Lung microvascular endothelial cell (primary cell): ENCODE results near the gene PDZD11. TPM values are rescaled to one million over a fixed set of nuclear protein-coding genes. Genes with fewer than 3 reads are reported as not detected.
"Not testable (repeated sequence)": the region's sequence is repeated elsewhere in the genome, so short reads cannot be mapped to it uniquely, and the experiment has no call there.

Source experiments
- DNase-seq, 2 donors: peaks; one replicate each; pipeline versions ENCODE4 v3.0.0 to v3.0.0-alpha.2; 2010; ENCODE audit warnings: low read depth in 2 of 2
- total RNA-seq: library from RNA; depleted of rRNA; stranded (reverse); fragments of >200 nt; gene quantifications from 2 replicates; pipeline ENCODE4 v1.2.1, GENCODE V29; 2014

PDZD11 gene, protein sequence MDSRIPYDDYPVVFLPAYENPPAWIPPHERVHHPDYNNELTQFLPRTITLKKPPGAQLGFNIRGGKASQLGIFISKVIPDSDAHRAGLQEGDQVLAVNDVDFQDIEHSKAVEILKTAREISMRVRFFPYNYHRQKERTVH
- 28.8 and 32.1 TPM in 2 replicates for total RNA-seq

DNA sequence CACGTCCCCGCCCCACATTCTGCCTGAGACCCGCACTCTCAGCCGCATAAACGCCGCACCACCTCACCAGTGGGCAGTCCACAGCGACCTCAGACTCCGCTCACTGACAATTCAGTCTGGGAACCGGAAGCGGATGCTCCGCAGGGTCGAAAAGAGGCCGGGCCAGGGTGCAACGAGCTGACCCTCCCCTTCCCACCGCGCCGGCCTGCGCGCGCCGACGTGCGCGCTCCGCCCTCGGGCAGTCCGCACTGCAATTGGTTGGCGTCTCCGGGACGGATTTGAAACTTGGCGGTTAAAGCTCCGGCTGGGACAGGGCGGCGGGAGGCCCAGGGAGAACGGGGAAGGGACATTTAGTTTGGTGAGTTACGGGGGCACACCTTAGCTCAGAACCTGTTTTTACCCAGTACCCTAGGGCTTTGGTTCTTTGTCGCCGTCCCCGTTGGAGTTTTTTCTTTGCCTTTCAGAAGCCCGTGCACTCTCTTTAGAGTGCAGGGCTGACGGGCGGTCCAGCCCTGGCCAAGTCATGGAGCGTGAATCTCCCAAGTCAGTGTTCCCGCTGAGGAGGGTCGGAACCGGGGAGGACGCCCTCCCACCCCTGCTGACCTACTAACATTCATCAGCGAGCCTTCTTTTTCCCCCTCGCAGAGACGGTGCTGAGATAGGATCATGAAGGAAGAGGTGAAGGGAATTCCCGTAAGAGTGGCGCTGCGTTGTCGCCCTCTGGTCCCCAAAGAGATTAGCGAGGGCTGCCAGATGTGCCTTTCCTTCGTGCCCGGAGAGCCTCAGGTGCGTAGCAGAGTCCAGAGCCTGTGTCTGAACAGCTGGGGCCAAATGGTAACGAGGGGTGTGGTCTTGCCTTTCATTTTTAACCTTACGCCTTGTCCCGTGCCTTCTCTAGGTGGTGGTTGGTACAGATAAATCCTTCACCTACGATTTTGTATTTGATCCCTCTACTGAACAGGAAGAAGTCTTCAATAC, at the start of gene PDZD11, which contains the start of gene KIF4A:
Gene PDZD11, minus strand, starts transcription at position 135 of the 978 bp plus-strand sequence. CDS start 586 bp downstream, outside the sequence.
Gene KIF4A, plus strand, starts transcription at position 312 of the 978 bp plus-strand sequence. Its CDS starts 355 bp downstream, at position 667.
- peak; percentile 82 to 89 for DNase-seq

GRCh38 chrX:70338290-70338689, 48.6 kb upstream of the PDZD11 start:
- no peak for DNase-seq

DNA sequence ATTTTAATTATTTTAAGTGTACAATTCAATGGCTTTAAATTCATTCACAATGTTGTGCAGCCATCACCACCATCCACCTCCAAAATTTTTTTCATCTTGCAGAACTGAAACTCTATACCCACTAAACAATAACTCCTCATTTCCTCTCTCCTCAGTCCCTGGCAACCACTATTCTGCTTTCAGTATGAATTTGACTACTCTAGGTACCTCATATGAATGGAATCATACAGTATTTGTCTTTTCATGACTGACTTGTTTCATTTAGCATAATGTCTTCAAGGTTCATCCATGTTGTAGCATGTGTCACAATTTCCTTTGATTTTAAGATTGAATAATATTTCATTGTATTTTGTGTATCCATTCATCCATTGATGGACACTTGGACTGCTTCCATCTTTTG, 47.0 kb upstream of the PDZD11 start:
- DNase-seq: no peak

- DNase-seq: no peak
Observed at GRCh38 chrX:70332600-70332999, 42.9 kb upstream of the PDZD11 start.

- DNase-seq: no peak
Observed at GRCh38 chrX:70331161-70331560, 41.4 kb upstream of the PDZD11 start.

GRCh38 chrX:70324326-70324725, 34.6 kb upstream of the PDZD11 start:
- DNase-seq: no peak

GRCh38 chrX:70323628-70324027, 33.9 kb upstream of the PDZD11 start:
- not testable (repeated sequence) for DNase-seq

DNA sequence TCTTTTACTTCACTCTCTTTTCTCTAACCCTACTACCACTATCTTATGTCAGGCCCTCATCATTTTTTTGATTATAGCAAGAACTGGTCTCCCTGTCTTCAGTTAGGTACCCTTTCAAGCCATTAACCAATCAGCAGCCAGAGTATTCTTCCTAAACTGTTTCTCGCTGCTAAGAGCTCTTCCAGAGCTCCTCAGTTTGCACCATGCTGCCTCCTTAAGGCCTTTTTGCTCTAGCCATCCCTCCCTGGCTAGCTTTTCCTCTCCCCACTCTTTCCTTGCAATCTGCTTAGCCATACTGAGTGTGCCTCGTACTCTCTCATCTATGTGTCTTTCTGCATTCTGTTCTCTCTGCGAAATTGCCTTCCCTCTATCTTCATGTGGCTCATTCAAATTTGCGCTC, 33.1 kb upstream of the PDZD11 start:
- DNase-seq: no peak

DNA sequence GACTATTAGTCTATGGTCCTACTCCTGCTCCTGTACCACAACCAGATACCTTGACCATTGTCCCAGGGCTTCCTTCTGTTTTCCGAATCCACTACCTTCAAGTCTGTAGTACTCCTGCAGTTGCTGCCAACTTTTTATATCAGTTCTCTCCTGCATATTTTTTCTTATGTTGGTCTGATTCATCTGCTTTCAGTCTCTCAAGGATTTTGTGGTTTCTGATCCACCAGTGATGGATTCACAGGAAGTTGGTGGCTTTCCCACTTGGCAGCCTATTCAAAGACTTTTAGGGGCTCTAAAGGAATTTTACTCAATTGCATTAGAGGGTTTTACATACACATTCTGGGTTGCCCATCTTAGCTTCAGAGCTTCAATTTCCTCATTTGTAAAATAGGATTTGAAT, 23.8 kb upstream of the PDZD11 start:
- peak in 1 of 2 donors; percentile 59 for DNase-seq

- peak; percentile 68 to 85 for DNase-seq
Observed at GRCh38 chrX:70301716-70302115, 12.0 kb upstream of the PDZD11 start.

DNA sequence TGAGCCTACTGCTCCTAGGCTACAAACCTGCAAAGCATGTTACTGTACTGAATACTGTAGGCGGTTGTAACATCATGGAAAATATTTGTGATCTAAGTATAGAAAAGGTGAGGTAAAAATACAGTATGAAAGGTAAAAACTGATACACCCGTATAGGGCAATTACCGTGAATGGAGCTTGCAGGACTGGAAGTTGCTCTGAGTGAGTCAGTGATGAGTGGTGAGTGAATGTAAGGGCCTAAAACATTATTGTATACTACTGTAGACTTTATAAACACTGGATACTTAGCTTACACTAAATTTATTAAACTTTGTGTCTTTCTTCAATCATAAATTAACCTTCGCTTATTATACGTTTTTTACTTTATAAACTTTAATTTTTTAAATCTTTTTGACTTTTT, 3.9 kb upstream of the PDZD11 start:
- peak in 1 of 2 donors; percentile 18 for DNase-seq

GRCh38 chrX:70292788-70293187, 3.1 kb upstream of the PDZD11 start:
- DNase-seq: no peak

DNA sequence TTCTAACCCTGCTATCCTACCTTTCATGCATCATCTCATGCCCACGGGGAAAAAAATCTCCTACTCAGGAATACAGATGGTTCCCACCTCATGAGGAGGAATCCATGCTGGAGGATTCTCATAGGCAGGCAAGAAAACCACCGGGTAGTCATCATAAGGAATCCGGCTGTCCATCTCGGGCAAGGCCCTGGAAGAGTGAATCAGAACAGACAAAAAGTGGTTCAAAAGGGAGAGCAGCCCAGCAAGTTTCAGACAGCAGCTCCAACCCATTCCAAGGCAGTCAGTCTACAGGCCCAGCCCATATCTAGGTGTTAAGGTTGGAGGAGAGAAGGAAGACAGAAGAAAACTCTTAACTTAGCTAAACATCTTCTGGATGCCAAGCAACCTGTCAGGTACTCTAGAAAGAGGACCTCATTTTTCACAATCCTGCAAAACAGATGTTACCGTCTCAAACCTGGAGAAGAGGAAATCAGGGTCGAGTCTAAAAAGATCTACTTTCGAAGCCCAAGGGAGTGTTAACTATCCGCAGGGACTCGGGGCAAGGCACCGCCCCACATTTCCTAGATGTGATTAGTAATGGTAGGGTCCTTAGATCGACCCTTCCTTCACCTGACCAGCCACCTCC, 447 bp downstream of the PDZD11 start:
- DNase-seq: peak in 1 of 2 donors; percentile 4

DNA sequence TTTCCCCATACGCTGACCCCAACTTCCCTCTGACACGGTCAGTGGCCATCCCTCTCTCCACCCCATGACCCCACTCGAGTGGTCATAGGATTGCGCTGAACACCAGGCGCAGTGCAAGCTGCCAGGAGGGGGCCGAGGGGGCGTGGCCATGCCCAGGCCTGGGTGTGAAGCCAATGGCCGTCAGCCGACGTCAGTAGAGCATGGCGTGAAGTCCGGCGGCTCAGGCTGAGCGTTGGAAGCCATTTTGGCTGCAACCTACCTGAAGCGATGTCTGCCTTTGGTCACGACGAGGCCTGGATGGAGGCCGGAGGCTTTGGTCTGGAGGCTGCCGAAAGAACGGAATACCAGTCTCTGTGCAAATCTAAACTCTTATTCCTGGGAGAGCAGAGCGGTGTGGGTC, 7.8 kb downstream of the PDZD11 start, which contains the start of gene RAB41:
Gene RAB41, plus strand, starts transcription at position 222 of the 400 bp plus-strand sequence. Its CDS starts 46 bp downstream, at position 268.
- no peak for DNase-seq

- no peak for DNase-seq
Observed at GRCh38 chrX:70280573-70280972, 9.2 kb downstream of the PDZD11 start.

DNA sequence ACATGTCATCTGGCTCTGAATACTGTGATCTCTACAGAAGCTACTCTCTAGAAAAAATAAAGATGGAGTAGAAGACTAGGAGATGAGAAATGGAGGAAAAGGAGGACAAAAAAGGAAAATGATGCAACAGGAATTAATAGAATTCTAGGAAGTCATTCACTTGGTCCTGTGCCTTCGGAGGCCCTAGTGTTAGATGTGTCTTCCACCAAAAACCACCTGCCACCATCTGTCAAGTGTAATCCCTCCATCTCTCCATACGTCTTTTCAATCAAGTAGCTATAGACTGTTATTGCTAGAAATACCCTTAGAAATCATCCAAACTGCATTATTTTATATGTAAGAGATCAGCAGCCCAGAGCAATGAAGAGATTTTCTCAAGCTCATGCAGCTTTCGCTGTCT, 10.6 kb downstream of the PDZD11 start:
- no peak for DNase-seq

DNA sequence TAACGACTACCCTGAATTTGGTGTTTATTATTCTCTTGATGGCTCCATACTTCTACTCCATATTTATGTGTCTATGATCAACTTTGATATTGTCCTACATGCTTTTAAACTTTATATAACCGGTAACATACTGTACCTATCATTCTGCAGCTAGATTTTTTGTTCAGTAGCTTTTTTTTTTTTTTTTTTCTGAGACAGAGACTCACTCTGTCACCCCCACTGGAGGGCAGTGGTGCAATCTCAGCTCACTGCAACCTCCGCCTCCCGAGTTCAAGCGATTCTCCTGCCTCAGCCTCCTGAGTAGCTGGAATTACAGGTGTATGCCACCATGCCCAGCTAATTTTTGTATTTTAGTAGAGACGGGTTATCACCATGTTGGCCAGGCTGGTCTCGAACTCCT, 15.7 kb downstream of the PDZD11 start:
- DNase-seq: not testable (repeated sequence)

GRCh38 chrX:70268034-70268433, 21.7 kb downstream of the PDZD11 start, which contains the start of gene ARR3:
Gene ARR3, plus strand, starts transcription at chrX:70268334. Its CDS starts 1,052 bp downstream, at chrX:70269386.
- DNase-seq: no peak

GRCh38 chrX:70264784-70265183, 24.9 kb downstream of the PDZD11 start:
- no peak for DNase-seq

GRCh38 chrX:70262952-70263567, 26.7 kb downstream of the PDZD11 start:
- DNase-seq: peak; percentile 34 to 35

GRCh38 chrX:70260104-70260503, 29.6 kb downstream of the PDZD11 start, which contains the start of gene P2RY4:
Gene P2RY4, minus strand, starts transcription at chrX:70260204. Its CDS starts 580 bp downstream, at chrX:70259624.
- no peak for DNase-seq
